Adipocyte (in vitro differentiated cells): ENCODE results near the gene NCK1.

ENCODE experiments used
- DNase-seq: peaks from one replicate; pipeline ENCODE4 v3.0.0-alpha.2; 2015; ENCODE audit warnings: low read depth
- H3K27me3 ChIP-seq: replicated peaks from 2 replicates; pipeline ENCODE4 v1.7.0; 2013; ENCODE audit warnings: mild to moderate bottlenecking, low read length, moderate library complexity; ENCODE audit not compliant: control insufficient read depth, insufficient read depth
- H3K36me3 ChIP-seq: 2 replicates; pipeline ENCODE4 v1.7.0; 2013; ENCODE audit warnings: low read length, mild to moderate bottlenecking, moderate library complexity; ENCODE audit not compliant: control insufficient read depth, insufficient read depth, severe bottlenecking
- H3K4me1 ChIP-seq: 2 replicates; pipeline ENCODE4 v1.7.0; 2013; ENCODE audit warnings: mild to moderate bottlenecking, low read length, moderate library complexity; ENCODE audit not compliant: control insufficient read depth, insufficient read depth
- H3K4me3 ChIP-seq: 2 replicates; pipeline ENCODE4 v1.7.0; 2013; ENCODE audit warnings: mild to moderate bottlenecking, low read length, moderate library complexity
- H3K9ac ChIP-seq: 2 replicates; pipeline ENCODE4 v1.7.0; 2013; ENCODE audit warnings: mild to moderate bottlenecking, low read length, moderate library complexity
- H3K9me3 ChIP-seq: 2 replicates; pipeline ENCODE4 v1.7.0; 2013; ENCODE audit warnings: mild to moderate bottlenecking, low read length, moderate library complexity; ENCODE audit not compliant: control insufficient read depth

NCK1 gene

GRCh38 chr3:136861890-136862616 lies at the start of gene NCK1:
Gene NCK1 (plus strand): TSS chr3:136862208. CDS start chr3:136928002, 65,794 bp downstream.
- Histone ChIP-seq H3K27me3 (no peaks in the 10 kb centered on the region), H3K9me3 (no peaks in the 10 kb centered on the region), H3K9ac (peak within 1 kb of the TSS; percentile 94), H3K4me1 (peaks cover 16% of the 10 kb centered on the region), H3K4me3 (peak within 1 kb of the TSS; percentile 90), H3K36me3 (no peaks in the 10 kb centered on the region)
- DNase-seq, result peak; percentile 99

- no peaks in the 10 kb centered on the region for H3K27me3 ChIP-seq
- no peaks in the 10 kb centered on the region for H3K36me3 ChIP-seq
- peak; percentile 66 for DNase-seq
- H3K9ac ChIP-seq, result no peak overlapping the region
- no peak overlapping the region for H3K4me3 ChIP-seq
- peaks cover 31% of the 10 kb centered on the region for H3K4me1 ChIP-seq
- H3K9me3 ChIP-seq, result no peaks in the 10 kb centered on the region
These were observed 44.6 kb upstream of the NCK1 start for GRCh38 chr3:136817448-136817847.

GRCh38 chr3:136818191-136818768 lies 43.7 kb upstream of the NCK1 start:
- DNase-seq, result peak; percentile 48
- H3K4me3 ChIP-seq, result peak overlapping the region; percentile 92
- H3K9me3 ChIP-seq, result no peaks in the 10 kb centered on the region
- H3K4me1 ChIP-seq, result peaks cover 31% of the 10 kb centered on the region
- H3K9ac ChIP-seq, result peak overlapping the region; percentile 90
- H3K27me3 ChIP-seq, result no peaks in the 10 kb centered on the region
- no peaks in the 10 kb centered on the region for H3K36me3 ChIP-seq

GRCh38 chr3:136818769-136819391 lies 43.1 kb upstream of the NCK1 start, which contains the start of gene SLC35G2:
Gene SLC35G2 (plus strand): TSS chr3:136819126. CDS start chr3:136854461, 35,335 bp downstream.
- peaks cover 3% of the 10 kb centered on the region for H3K9me3 ChIP-seq
- H3K27me3 ChIP-seq, result no peaks in the 10 kb centered on the region
- H3K4me1 ChIP-seq, result peaks cover 31% of the 10 kb centered on the region
- no peaks in the 10 kb centered on the region for H3K36me3 ChIP-seq
- peak within 1 kb of the TSS; percentile 92 for H3K4me3 ChIP-seq
- peak within 1 kb of the TSS; percentile 90 for H3K9ac ChIP-seq
- DNase-seq, result peak; percentile 77

- Histone ChIP-seq H3K9ac (peak overlapping the region; percentile 90), H3K27me3 (no peaks in the 10 kb centered on the region), H3K36me3 (no peaks in the 10 kb centered on the region), H3K4me3 (peak overlapping the region; percentile 92), H3K4me1 (peaks cover 31% of the 10 kb centered on the region), H3K9me3 (peaks cover 5% of the 10 kb centered on the region)
- peak; percentile 81 for DNase-seq
These were observed 42.6 kb upstream of the NCK1 start for GRCh38 chr3:136819392-136819730.

- Histone ChIP-seq H3K36me3 (no peaks in the 10 kb centered on the region), H3K9me3 (peaks cover 5% of the 10 kb centered on the region), H3K27me3 (no peaks in the 10 kb centered on the region), H3K9ac (peak overlapping the region; percentile 90), H3K4me1 (peaks cover 31% of the 10 kb centered on the region), H3K4me3 (peak overlapping the region; percentile 92)
- DNase-seq, result peak; percentile 75
These were observed 42.0 kb upstream of the NCK1 start for GRCh38 chr3:136819731-136820679.

GRCh38 chr3:136831461-136831860 lies 30.5 kb upstream of the NCK1 start:
- no peak for DNase-seq
- no peaks in the 10 kb centered on the region for H3K9me3 ChIP-seq

GRCh38 chr3:136835089-136835812 lies 26.8 kb upstream of the NCK1 start:
- Histone ChIP-seq H3K9ac (peak overlapping the region; percentile 34), H3K4me3 (peak overlapping the region; percentile 16), H3K36me3 (peaks cover 3% of the 10 kb centered on the region), H3K9me3 (no peaks in the 10 kb centered on the region), H3K27me3 (no peaks in the 10 kb centered on the region), H3K4me1 (peaks cover 31% of the 10 kb centered on the region)
- DNase-seq, result peak; percentile 31

More at GRCh38 chr3:136831461-136831860, 30.5 kb upstream of the NCK1 start:
- Histone ChIP-seq H3K9ac (no peak overlapping the region), H3K4me3 (no peak overlapping the region), H3K4me1 (peaks cover 17% of the 10 kb centered on the region), H3K36me3 (no peaks in the 10 kb centered on the region), H3K27me3 (no peaks in the 10 kb centered on the region)

GRCh38 chr3:136835813-136836510 lies 26.0 kb upstream of the NCK1 start:
- H3K4me1 ChIP-seq, result peaks cover 31% of the 10 kb centered on the region
- peak; percentile 50 for DNase-seq
- peaks cover 3% of the 10 kb centered on the region for H3K36me3 ChIP-seq
- H3K4me3 ChIP-seq, result peak overlapping the region; percentile 16
- peak overlapping the region; percentile 34 for H3K9ac ChIP-seq
- no peaks in the 10 kb centered on the region for H3K27me3 ChIP-seq
- H3K9me3 ChIP-seq, result no peaks in the 10 kb centered on the region
